Stimulated activated CD4-positive, alpha-beta T cell treated with anti-CD3 and anti-CD28 coated beads, Interleukin-1b, Interleukin-23, amount 100 ng/mL, for 4 hours (primary cell): ENCODE data around the gene CHST11.

Source experiments
- DNase-seq, 2 donors: peaks; one replicate each; pipeline ENCODE4 v3.0.0-alpha.2; 2020; ENCODE audit warnings: low read depth in 2 of 2

CHST11 gene

DNA sequence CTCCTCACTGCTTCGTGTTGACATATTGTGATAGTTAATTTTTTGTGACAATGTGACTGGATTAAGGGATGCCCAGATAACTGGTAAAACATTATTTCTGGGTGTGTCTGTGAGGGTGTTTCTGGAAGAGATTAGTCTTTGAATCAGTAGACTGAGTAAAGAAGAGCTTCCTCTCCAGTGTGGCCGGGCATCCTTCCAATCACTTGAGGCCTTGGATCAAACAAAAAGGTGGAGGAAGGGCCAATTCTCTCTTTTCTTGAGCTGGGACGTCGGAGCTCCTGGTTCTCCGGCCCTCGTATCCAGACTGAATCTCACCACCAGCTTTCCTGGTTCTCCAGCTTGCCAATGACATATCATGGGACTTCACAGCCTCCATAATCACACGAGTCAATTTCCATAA lies 240.4 kb downstream of the CHST11 start:
- DNase-seq: no peak

- no peak for DNase-seq
Observed at GRCh38 chr12:104698871-104699270, 242.1 kb downstream of the CHST11 start.

- DNase-seq: no peak
Observed at GRCh38 chr12:104699489-104700190, 242.9 kb downstream of the CHST11 start.

DNA sequence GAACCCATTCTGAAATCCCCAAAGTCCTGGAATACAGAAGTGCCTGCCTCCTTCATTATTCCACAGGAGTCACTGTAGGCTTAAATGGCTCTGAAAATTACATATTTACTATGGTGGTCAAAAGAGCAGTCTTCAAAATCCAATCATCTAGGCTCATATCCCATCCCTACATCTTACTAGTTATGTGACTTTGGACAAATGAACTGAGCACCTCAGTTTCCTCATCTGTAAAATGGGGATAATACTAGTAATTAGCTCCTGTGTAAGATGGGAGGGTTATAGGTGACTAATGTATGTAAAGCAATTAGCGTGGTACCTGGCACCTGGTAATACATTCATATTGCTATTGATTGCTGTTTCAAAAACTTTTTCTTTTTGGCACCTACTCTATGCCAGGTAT lies 243.6 kb downstream of the CHST11 start:
- no peak for DNase-seq

GRCh38 chr12:104701301-104701700 lies 244.6 kb downstream of the CHST11 start:
- no peak for DNase-seq

GRCh38 chr12:104701756-104702155 lies 245.0 kb downstream of the CHST11 start:
- no peak for DNase-seq

DNA sequence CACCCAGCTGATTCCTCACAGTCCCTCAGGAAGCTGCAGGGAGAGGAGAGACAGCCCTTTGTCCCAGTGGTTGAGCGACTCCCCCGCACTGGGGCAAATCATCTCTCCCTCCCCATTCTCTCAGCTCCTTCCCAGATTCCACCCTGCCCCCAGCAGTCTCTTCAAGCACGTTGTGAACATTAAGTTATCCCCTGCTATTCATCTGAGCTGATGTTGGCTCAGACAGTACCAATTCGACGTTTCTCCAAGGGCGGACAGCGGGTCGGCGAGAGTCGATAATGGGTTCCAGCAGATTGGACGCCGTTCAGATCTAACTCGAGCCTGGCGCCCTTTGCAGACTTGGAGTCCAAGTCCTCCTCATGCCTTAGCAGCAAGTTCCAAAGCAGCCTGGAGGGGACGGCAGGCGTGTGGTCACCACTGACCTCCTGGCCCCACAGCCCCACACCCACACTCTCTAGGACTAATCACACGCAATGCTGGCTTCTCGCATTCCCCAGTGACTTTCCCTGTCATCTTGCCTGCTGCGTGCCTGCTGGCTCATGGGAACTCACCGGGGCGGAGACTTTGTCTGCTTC lies 245.9 kb downstream of the CHST11 start:
- DNase-seq: no peak

DNA sequence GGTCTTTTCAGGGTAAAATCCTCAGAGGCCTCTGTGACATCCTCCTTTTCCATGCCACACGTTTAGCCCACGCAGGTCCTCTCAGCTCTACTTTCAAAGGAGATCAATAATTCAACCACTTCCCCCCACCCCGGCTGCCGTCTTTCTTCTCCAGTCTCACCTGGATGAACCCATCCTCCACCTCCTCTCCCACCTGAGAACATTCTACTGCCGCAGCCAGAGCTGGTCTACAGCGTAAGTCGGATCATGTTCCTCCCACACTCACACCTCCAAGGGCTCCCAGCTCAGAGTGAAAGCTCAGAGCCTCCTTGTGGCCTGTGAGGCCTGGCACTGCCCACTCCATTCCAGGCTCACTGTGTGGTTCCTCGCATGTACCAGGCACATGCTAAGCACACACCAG lies 246.6 kb downstream of the CHST11 start:
- no peak for DNase-seq

GRCh38 chr12:104704224-104704779 lies 247.6 kb downstream of the CHST11 start:
- DNase-seq: no peak

DNA sequence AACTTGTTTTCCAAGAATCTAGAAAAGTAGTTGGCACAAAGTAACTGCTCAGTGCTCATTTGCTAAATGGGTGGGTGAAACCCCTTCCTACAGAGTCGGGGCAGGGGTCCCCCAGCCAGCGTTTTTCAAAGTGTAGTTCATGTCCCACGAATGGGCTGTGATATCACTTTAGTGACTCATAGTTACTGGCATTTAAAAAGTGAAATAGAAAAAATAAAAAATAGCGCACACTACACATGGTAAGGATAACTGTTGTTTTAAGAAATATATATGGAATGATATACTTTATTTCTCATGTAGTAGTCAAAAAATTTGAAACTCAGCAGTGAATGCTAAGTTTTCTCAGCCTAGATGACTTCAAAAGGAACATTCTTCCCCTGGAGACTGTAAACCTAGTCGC lies 250.4 kb downstream of the CHST11 start:
- DNase-seq: no peak

DNA sequence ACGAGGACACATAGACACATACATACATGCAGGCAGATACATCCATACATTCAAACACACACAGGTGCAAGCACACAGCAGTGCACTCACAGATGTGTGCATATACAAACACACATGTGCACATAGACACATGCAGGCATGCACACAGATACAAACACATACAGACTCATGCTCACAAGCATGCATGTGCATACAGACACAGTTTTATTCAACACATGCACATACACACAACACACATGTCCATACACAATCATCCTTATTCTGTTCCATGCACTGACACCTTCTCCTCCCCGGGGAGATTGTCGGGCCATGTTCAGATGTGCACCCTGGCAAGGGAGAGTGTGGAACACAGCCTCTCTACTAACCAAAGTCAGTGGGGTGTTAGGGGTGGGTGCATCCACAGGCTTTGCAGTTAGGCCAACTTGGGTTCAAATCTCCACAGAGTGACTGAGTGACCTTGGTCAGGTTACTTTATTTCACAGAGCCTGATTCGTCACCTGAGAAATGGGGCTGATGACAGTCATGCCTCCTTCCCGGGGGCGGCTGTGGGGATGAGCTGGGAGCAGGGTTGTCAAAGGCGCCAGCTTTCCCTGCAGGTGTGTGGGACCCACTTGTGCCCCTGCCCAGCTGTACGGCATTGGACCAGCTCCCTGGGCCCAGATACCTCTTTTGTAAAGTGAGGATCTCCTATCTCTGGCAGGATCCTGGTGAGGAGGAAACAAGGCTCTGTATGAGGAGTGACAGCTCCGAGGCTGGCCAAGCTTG lies 251.2 kb downstream of the CHST11 start:
- DNase-seq: no peak

GRCh38 chr12:104708891-104709290 lies 252.1 kb downstream of the CHST11 start:
- no peak for DNase-seq

- DNase-seq: no peak
Observed at GRCh38 chr12:104709692-104710435, 253.1 kb downstream of the CHST11 start.

- DNase-seq: no peak
Observed at GRCh38 chr12:104710940-104711689, 254.4 kb downstream of the CHST11 start.

DNA sequence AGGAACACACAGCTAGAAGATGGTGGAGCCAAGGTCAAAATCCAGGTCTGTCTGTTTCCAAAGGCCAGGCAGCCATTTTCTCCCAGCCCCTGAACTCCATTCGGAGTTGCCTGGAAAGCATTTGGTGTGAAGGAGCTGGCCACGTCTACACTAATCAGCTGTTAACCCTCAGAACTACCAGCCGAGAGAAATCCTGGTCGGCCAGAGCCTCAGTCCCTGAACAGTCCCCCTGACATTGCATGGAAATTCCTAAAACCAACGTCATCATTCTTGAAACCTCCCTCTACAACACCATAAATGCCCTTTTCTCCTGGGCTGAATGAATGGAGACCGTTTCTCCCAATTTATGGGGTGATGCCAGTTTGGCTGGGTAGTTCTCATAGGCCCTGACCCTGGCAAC lies 255.7 kb downstream of the CHST11 start:
- DNase-seq: no peak

DNA sequence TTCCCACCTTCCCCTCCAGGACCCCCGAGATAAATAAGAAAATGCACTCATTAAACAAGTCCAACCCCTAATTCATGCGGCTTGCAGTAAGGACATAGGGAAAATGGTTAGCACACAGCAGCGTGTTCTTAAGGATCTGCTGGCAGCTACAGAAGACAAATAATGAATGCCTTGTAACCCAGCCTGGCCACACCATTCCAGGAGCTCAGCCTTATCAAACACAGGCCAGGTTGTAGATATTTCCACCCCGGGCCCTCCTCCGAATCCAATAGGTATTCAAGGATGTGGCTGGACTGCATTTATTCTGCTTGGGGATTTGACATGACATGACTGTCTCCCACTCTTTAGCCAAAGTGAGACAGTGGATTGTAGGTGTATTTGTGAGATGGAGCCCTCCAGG lies 256.2 kb downstream of the CHST11 start:
- no peak for DNase-seq

DNA sequence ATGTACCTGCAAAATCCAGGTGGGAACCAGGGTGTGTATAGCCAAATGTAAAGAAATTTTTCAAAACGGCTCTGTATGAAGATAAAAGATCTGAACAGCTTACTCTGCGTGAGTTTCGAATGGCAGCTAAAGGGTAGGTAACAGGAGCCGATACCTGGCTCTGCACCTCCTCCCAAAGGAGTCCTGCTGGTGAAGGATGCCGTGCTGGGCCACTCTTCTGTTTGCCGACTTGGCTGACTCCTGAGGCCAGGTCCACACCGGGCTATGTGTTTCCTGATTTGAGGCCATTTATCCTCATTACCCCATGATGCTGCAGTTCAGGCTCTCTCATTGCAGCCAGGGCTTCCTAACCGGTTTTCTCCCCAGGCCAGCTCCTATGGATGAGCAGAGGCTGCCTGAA lies 256.7 kb downstream of the CHST11 start:
- DNase-seq: no peak

DNA sequence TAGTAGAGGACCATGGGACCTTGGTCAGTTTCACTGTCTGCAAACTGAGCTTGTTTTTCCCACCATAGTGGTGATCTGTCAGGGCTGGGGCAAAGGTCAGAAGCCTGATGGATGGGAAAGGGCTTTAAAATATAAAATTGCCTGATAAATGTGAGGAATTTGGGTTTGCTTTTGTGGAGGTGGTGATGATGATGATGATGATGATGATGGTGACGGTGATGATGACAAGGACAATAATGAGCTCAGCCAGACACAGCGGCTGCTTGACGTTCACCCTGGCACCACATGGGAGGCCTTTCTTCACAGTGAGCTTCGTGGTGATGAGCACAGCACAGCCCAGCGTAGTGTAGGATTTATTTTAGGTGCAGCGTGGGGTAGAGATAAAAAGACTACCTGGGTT lies 257.6 kb downstream of the CHST11 start:
- no peak for DNase-seq

DNA sequence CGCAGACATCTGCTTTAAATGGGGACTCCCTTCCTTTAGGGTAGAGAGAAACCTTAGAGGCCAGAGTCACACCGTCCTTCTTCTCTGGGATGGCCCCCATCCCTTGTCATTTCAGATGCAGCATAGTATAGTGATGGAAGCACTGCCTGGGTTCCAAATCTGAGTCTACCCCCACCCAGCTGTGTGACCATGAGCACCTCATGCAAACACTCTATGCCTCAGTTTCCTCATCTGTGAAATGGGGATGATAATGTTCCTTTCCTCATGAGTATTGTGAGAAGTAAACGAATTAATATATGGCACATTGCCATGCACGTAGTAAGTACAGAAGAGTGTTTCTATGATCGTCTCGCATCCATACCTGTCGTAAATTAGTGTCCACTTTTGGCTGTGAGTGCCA lies 259.4 kb downstream of the CHST11 start:
- no peak for DNase-seq

GRCh38 chr12:104718304-104718929 lies 261.7 kb downstream of the CHST11 start:
- no peak for DNase-seq
